Measurements from ENCODE around the gene GLYATL1.

GLYATL1 gene

GRCh38 chr11:58979222-58979621 is 39.9 kb downstream of the GLYATL1 start:
- DNase-seq (ENCODE audit: low read depth in 2 of 2): no peak
- TF ChIP-seq CTCF (IDR thresholded peaks at IDR 0.05; ENCODE audit: low read depth, low read length): no peak
- H3K4me3 ChIP-seq (replicated peaks in 1 of 2; ENCODE audit: low read depth in 2 of 2, low read length in 2 of 2): no peak overlapping the region

- TF ChIP-seq CTCF (IDR thresholded peaks at IDR 0.05; ENCODE audit: low read depth, low read length): no peak
- no peak for DNase-seq (ENCODE audit: low read depth in 2 of 2)
- H3K4me3 ChIP-seq (replicated peaks in 1 of 2; ENCODE audit: low read depth in 2 of 2, low read length in 2 of 2): no peak overlapping the region
Observed at GRCh38 chr11:58980159-58980843, 41.0 kb downstream of the GLYATL1 start.

- H3K4me3 ChIP-seq (replicated peaks in 1 of 2; ENCODE audit: low read depth in 2 of 2, low read length in 2 of 2): no peak overlapping the region
- DNase-seq (ENCODE audit: low read depth in 2 of 2): no peak
- no peak for TF ChIP-seq CTCF (IDR thresholded peaks at IDR 0.05; ENCODE audit: low read depth, low read length)
Observed at GRCh38 chr11:58992489-58992888, 53.2 kb downstream of the GLYATL1 start.

GRCh38 chr11:58994171-58994570 is 54.9 kb downstream of the GLYATL1 start:
- H3K4me3 ChIP-seq (replicated peaks in 1 of 2; ENCODE audit: low read depth in 2 of 2, low read length in 2 of 2): no peak overlapping the region
- DNase-seq (ENCODE audit: low read depth in 2 of 2): no peak
- no peak for TF ChIP-seq CTCF (IDR thresholded peaks at IDR 0.05; ENCODE audit: low read depth, low read length)

GRCh38 chr11:58998480-58999290 is 59.4 kb downstream of the GLYATL1 start:
- no peak overlapping the region for H3K4me3 ChIP-seq (replicated peaks in 1 of 2; ENCODE audit: low read depth in 2 of 2, low read length in 2 of 2)
- DNase-seq (ENCODE audit: low read depth in 2 of 2): no peak
- no peak for TF ChIP-seq CTCF (IDR thresholded peaks at IDR 0.05; ENCODE audit: low read depth, low read length)

GRCh38 chr11:58999291-58999680 is 60.0 kb downstream of the GLYATL1 start:
- no peak overlapping the region for H3K4me3 ChIP-seq (replicated peaks in 1 of 2; ENCODE audit: low read depth in 2 of 2, low read length in 2 of 2)
- DNase-seq (ENCODE audit: low read depth in 2 of 2): no peak
- no peak for TF ChIP-seq CTCF (IDR thresholded peaks at IDR 0.05; ENCODE audit: low read depth, low read length)
